ENCODE results near the gene SLC4A11.

SLC4A11 gene

GRCh38 chr20:3239867-3240775 lies 1.1 kb upstream of the SLC4A11 start:
- Mint-ChIP-seq H3K4me1 (ENCODE audit: low read depth) (peaks cover 30% of the 10 kb centered on the region), H3K27me3 (peaks cover 89% of the 10 kb centered on the region), H3K36me3 (ENCODE audit: low read depth) (peaks cover 7% of the 10 kb centered on the region), H3K27ac (peak overlapping the region; percentile 78), H3K4me3 (peak overlapping the region; percentile 91), H3K9me3 (no peaks in the 10 kb centered on the region)
- intact Hi-C loops (cut with micrococcal nuclease): no loop called here

- no peak overlapping the region for H3K27ac Mint-ChIP-seq
These were observed 369 bp downstream of the SLC4A11 start for GRCh38 chr20:3238616-3239025.

GRCh38 chr20:3237958-3238615 lies 903 bp downstream of the SLC4A11 start:
- Mint-ChIP-seq H3K4me3 (peak overlapping the region; percentile 84), H3K36me3 (ENCODE audit: low read depth) (peaks cover 7% of the 10 kb centered on the region), H3K9me3 (no peaks in the 10 kb centered on the region), H3K27me3 (peaks cover 82% of the 10 kb centered on the region), H3K27ac (no peak overlapping the region), H3K4me1 (ENCODE audit: low read depth) (peaks cover 30% of the 10 kb centered on the region)
- intact Hi-C loops (cut with micrococcal nuclease): no loop called here

More at GRCh38 chr20:3238616-3239025, 369 bp downstream of the SLC4A11 start:
- intact Hi-C loops (cut with micrococcal nuclease): no loop called here
- H3K27me3 Mint-ChIP-seq: peaks cover 86% of the 10 kb centered on the region
- peak overlapping the region; percentile 84 for H3K4me3 Mint-ChIP-seq
- H3K4me1 Mint-ChIP-seq (ENCODE audit: low read depth): peaks cover 30% of the 10 kb centered on the region
- peaks cover 7% of the 10 kb centered on the region for H3K36me3 Mint-ChIP-seq (ENCODE audit: low read depth)
- H3K9me3 Mint-ChIP-seq: no peaks in the 10 kb centered on the region

- intact Hi-C loops (cut with micrococcal nuclease): no loop called here
- Mint-ChIP-seq H3K36me3 (ENCODE audit: low read depth) (peaks cover 7% of the 10 kb centered on the region), H3K9me3 (no peaks in the 10 kb centered on the region), H3K4me3 (no peak overlapping the region), H3K27ac (no peak overlapping the region), H3K4me1 (ENCODE audit: low read depth) (peaks cover 30% of the 10 kb centered on the region), H3K27me3 (peaks cover 77% of the 10 kb centered on the region)
These were observed 1.7 kb downstream of the SLC4A11 start for GRCh38 chr20:3237011-3237957.

GRCh38 chr20:3235666-3236324 lies 3.2 kb downstream of the SLC4A11 start:
- Mint-ChIP-seq H3K27me3 (peaks cover 62% of the 10 kb centered on the region), H3K4me1 (ENCODE audit: low read depth) (peaks cover 25% of the 10 kb centered on the region), H3K9me3 (no peaks in the 10 kb centered on the region), H3K4me3 (no peak overlapping the region), H3K27ac (no peak overlapping the region), H3K36me3 (ENCODE audit: low read depth) (peaks cover 7% of the 10 kb centered on the region)
- intact Hi-C loops (cut with micrococcal nuclease): no loop called here

GRCh38 chr20:3233991-3234498 lies 4.9 kb downstream of the SLC4A11 start:
- H3K4me1 Mint-ChIP-seq (ENCODE audit: low read depth): peaks cover 11% of the 10 kb centered on the region
- H3K4me3 Mint-ChIP-seq: no peak overlapping the region
- no peak overlapping the region for H3K27ac Mint-ChIP-seq
- peaks cover 48% of the 10 kb centered on the region for H3K27me3 Mint-ChIP-seq
- intact Hi-C loops (cut with micrococcal nuclease): no loop called here
- H3K9me3 Mint-ChIP-seq: no peaks in the 10 kb centered on the region
- H3K36me3 Mint-ChIP-seq (ENCODE audit: low read depth): no peaks in the 10 kb centered on the region

GRCh38 chr20:3233131-3233990 lies 5.6 kb downstream of the SLC4A11 start:
- no peaks in the 10 kb centered on the region for H3K9me3 Mint-ChIP-seq
- H3K27me3 Mint-ChIP-seq: peaks cover 44% of the 10 kb centered on the region
- no peak overlapping the region for H3K4me3 Mint-ChIP-seq
- intact Hi-C loops (cut with micrococcal nuclease): no loop called here
- no peak overlapping the region for H3K27ac Mint-ChIP-seq
- peaks cover 11% of the 10 kb centered on the region for H3K4me1 Mint-ChIP-seq (ENCODE audit: low read depth)
- H3K36me3 Mint-ChIP-seq (ENCODE audit: low read depth): no peaks in the 10 kb centered on the region

GRCh38 chr20:3231889-3232588 lies 7.0 kb downstream of the SLC4A11 start:
- intact Hi-C loops (cut with micrococcal nuclease): no loop called here
- no peaks in the 10 kb centered on the region for H3K9me3 Mint-ChIP-seq
- H3K27me3 Mint-ChIP-seq: peaks cover 32% of the 10 kb centered on the region
- H3K4me3 Mint-ChIP-seq: no peak overlapping the region
- peaks cover 4% of the 10 kb centered on the region for H3K36me3 Mint-ChIP-seq (ENCODE audit: low read depth)
- peaks cover 4% of the 10 kb centered on the region for H3K4me1 Mint-ChIP-seq (ENCODE audit: low read depth)
- H3K27ac Mint-ChIP-seq: no peak overlapping the region

- H3K4me3 Mint-ChIP-seq: no peak overlapping the region
- no peaks in the 10 kb centered on the region for H3K4me1 Mint-ChIP-seq (ENCODE audit: low read depth)
- peaks cover 11% of the 10 kb centered on the region for H3K36me3 Mint-ChIP-seq (ENCODE audit: low read depth)
- H3K9me3 Mint-ChIP-seq: no peaks in the 10 kb centered on the region
- intact Hi-C loops (cut with micrococcal nuclease): no loop called here
- H3K27me3 Mint-ChIP-seq: peaks cover 23% of the 10 kb centered on the region
- H3K27ac Mint-ChIP-seq: no peak overlapping the region
These were observed 7.9 kb downstream of the SLC4A11 start for GRCh38 chr20:3231116-3231515.

- H3K9me3 Mint-ChIP-seq: no peaks in the 10 kb centered on the region
- no peaks in the 10 kb centered on the region for H3K4me1 Mint-ChIP-seq (ENCODE audit: low read depth)
- H3K36me3 Mint-ChIP-seq (ENCODE audit: low read depth): peaks cover 13% of the 10 kb centered on the region
- H3K4me3 Mint-ChIP-seq: no peak overlapping the region
- intact Hi-C loops (cut with micrococcal nuclease): no loop called here
- H3K27me3 Mint-ChIP-seq: peaks cover 10% of the 10 kb centered on the region
- no peak overlapping the region for H3K27ac Mint-ChIP-seq
These were observed 9.2 kb downstream of the SLC4A11 start for GRCh38 chr20:3229798-3230197.

GRCh38 chr20:3229158-3229557 lies 9.8 kb downstream of the SLC4A11 start:
- Mint-ChIP-seq H3K36me3 (ENCODE audit: low read depth) (peaks cover 20% of the 10 kb centered on the region), H3K27me3 (peaks cover 4% of the 10 kb centered on the region), H3K4me1 (ENCODE audit: low read depth) (no peaks in the 10 kb centered on the region), H3K9me3 (no peaks in the 10 kb centered on the region), H3K4me3 (no peak overlapping the region), H3K27ac (no peak overlapping the region)
- intact Hi-C loops (cut with micrococcal nuclease): no loop called here

GRCh38 chr20:3228750-3229032 lies 10.3 kb downstream of the SLC4A11 start:
- Mint-ChIP-seq H3K27ac (no peak overlapping the region), H3K9me3 (no peaks in the 10 kb centered on the region), H3K4me3 (no peak overlapping the region), H3K4me1 (ENCODE audit: low read depth) (no peaks in the 10 kb centered on the region), H3K36me3 (ENCODE audit: low read depth) (peaks cover 24% of the 10 kb centered on the region), H3K27me3 (peaks cover 2% of the 10 kb centered on the region)
- intact Hi-C loops (cut with micrococcal nuclease): no loop called here

Measured in dendritic cell treated with granulocyte-macrophage colony-stimulating factor and Interleukin-4, amounts not matched to agents 40 ng/mL and 50 ng/mL, for 4 days (primary cell).